Activated CD8-positive, alpha-beta memory T cell treated with anti-CD3 and anti-CD28 coated beads, Interleukin-2, amount 50 U/mL, for 24 hours (primary cell): Measurements from ENCODE around the gene WWOX.

Experiments used
- DNase-seq: peaks from one replicate; pipeline ENCODE4 v3.0.0-alpha.2; 2020; ENCODE audit errors: extremely low read depth

WWOX gene

DNA sequence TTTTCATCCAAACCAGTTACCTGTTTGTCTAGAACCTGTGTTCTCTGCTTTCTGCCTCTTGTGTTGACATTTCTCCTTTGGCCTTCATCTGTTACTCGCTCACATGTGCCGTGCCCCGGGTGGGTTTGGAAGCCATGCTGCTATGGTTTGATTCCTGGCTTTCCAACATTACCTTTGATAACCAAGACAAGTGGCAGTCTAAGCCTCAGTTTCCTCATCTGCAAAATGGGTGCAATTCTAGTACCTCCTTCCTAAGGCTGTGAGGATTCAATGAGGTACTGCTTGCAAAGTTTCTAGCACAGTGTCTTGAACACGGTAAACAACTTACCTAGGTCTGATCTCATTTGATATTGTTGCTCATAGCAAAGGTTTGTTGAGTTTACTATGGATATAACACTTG, 665.0 kb downstream of the WWOX start:
- DNase-seq, result no peak

DNA sequence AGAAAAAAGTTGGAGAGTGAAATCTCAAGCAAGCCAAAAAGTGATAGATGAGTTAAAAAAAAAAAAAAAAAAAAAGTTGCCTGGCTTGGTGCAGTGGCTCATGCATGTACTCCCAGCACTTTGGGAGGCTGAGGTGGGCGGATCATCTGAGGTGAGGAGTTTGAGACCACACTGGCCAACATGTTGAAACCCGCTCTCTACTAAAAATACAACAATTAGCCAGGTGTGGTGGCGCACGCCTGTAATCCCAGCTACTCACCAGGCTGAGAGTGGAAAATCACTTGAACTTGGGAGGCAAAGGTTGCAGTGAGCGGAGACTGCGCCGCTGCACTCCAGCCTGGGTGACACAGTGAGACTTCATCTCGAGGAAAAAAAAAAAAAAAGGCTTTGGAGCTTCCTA, 668.8 kb downstream of the WWOX start:
- DNase-seq, result no peak

DNA sequence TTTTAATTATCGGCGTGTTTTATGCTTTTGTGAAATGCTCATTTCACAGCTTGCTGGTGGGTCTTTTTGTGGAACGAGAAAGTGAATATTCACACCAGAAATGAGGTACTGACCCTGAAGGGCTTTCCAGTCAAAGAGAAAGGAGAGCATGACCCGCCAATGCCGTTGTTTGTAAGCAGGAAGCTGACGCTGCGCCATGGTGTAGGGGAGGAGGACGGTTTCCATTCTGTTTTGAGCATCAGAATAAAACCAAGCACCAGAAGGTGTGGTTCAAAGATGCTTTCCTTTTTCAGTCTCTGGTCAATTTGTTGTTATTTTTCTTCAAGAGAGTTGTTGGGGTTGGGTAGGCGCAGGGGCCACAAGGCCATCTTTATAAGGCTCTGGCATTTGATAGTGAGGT, 669.3 kb downstream of the WWOX start:
- DNase-seq, result no peak

DNA sequence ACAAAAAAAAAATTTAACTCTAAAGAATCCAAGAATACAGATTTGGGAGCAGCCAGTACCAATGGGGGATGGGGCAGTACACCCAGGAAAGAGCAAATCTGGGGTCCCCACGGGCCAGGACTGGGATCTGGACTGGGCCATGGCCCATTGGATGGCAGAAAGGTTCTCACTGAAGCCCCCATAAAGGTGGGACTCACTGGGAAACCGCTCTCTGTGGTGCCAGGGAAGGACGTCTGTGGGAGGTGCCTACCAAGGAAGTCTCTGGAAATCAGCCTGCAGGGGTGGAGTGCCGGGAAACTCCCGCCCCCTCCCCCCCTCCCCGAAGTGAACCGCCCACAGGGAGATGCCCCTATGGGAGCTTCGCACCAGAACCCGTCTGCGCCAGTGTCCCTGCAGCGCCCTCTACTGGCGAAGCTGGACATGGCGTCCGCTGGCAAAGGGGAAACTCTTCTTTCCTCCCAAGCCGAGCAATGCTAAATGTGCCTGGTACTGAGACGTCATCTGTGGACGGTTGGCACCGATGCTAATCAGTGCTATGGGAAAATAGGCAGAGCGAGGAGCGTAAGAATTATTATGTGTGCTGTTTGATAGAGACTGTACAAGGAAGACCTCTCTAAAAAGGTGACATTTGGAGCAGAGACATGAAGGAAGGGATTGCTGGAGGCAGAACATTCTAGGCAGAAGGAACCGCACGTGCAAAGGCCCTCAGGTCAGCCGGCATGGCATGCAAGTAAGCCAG, 671.1 kb downstream of the WWOX start:
- DNase-seq, result peak; percentile 60

DNA sequence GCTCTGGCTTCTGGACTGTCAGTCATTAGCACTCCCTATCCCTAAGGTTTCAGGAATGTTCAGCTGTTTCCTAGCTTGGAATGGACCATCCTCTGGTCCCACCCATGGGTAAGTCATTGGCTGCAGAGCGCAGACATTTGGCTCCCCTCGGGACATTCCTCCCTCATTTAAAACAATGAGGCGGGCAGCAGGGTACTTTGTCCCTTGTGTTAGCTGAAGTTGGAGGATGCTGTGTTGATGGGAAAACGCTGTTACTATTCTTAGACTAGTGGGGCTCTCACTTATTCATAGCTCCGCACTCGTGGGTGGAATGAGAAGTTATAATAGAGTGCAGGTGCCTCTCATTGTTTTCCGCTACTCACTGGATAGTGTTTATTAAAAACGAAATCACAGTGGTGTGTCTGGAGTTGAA, 673.8 kb downstream of the WWOX start:
- DNase-seq, result no peak

DNA sequence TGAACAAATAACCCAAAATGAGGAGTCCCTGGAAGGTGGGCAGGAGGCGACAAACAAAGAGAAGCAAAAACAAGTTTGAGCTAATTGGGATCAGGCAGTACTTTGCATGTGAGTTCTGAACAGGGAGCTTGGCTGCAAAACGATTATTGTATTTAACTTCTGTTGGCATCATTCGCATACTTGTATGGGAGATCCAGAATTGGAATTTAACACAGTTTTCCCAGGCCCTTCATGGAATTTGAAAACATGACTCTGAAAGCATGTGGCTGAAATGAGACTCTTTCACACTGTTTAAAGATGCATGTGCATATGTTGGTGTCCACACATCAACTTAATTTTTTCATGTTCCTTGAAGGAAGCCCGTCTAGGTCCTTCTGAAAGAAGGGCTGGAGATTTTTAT, 674.3 kb downstream of the WWOX start:
- no peak for DNase-seq

DNA sequence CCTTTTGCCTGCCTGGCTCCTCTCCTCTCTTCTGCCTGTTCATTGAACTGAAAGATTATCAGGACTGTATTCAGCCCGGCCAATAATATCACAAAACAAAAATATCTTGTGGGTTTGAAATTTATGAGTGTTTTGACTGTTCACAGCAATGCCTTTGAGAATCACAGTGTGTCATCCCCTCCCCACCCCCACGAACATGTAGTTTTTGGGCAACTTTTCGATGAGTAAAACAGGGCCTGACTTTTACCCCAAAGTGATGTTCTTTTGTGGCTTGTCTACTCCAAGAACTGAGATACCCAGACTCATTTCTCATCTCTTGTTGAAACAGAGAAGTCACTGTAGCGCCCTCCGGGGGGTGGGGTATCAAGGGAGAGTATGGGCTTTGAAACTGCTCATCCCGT, 675.7 kb downstream of the WWOX start:
- no peak for DNase-seq

DNA sequence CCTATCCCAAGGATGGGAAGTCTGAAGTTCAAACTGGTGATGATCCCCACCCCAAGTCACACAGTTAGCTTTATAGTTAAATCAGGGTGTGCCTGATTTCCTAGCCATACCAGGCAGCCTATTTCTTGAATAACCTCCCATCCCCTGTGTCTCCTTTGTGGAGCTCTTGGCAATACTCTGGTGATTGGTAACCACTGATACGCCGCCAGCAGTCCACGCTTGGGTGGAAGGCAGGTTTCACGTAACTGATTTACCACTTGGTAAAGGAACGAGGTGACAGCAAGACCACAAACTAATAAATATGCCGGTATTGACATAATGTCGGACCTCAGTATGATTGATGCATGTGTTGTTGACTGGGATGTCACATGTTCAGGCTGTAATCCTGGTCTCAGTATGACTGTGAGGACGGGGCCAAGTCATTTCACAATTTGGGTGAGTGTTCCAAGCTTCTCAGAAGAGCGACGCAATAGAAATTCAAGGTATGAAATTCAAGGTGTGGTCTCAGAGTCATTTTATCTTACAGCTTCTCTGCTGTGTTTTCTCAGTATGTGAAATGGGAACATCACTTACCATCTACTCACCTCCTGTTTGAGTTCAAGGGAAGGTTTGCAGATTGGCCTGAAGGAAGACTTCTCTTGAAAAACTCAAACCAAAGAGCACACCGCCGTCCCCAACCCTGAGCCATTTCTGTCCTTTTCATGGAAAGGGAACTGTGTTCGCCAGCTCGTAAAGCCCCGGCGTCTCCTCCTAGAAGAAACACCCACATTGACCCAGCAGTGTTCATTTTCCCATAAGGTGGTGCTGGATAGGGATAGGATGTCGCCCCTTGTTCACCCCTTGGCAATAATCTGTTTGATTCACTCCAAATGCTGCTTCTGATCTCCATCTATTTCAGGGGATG, 678.9 kb downstream of the WWOX start:
- DNase-seq, result no peak

DNA sequence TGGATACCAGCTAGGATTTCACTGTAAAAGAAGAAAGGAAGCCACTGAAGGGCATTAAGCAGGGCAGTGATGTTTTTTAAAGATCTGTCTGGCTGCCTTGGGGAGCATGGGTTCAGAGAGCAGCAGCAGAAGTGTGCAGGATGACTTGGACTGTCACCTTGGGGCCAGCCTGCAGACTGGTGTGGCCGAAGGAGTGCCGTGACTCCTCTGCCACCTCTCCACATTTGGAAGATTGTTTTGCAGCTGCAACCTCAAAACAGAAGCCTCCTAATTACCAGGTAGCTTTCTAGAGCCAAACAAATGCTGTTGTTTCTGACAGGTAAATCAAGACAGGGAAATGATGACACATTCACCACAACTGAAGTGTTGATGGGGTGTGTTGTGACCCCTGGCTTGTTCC, 681.4 kb downstream of the WWOX start:
- no peak for DNase-seq

DNA sequence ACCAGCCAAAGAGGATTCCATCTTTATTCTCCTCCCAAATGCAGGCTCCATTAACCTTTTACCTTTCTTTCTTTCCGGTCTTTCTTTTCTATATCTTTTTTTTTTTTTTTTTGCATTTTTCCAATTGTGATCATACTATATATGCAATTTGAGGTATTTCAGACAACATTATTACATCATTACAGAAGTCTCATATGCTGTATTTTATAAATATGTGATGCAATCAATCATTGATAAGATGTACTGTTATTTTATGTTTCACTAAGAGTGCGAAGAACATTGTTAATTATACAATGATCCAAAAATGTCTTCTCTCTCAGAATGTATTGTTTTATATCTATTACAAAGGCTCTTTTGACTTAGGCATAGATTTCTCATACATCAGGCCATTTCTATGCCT, 683.1 kb downstream of the WWOX start:
- DNase-seq, result no peak

DNA sequence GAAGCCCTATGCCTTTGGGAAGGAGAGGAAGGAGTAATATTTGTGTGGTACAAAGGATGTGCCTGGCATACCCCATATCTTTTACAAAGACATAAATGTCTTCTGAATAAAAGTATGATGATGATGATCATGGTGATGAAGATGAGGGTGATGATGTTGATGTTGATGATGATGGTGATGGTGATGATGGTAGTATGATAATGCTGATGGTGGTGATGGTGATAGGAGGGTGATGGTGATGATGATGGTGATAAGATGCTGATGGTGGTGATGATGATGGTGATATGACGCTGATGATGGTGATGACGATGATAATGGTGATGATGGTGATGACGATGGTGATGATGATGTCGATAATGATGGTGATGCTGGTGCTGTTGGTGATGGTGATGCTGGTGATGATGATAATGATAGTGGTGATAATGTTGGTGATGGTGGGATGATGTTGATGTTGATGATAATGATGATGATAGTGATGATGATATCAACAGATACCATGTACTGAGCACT, 684.2 kb downstream of the WWOX start:
- DNase-seq, result no peak

DNA sequence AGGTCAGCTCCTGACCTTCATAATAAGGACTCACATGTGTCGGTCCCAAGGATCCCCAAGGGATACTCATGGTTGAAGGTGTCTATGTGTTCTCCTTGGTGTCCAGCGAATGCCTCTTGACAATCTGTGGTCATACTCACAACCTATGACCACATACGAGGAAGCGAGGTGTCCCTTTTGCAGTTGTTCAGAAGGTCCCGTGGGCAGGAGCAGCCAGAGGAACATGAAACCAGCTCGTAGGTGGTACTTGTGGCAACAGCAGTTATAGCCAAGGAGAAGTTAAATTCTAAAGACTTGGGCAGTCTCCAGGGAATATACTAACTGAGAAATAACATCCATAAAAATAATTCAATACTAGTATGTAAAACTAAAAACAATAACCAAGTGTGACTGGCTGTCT, 685.3 kb downstream of the WWOX start:
- no peak for DNase-seq

DNA sequence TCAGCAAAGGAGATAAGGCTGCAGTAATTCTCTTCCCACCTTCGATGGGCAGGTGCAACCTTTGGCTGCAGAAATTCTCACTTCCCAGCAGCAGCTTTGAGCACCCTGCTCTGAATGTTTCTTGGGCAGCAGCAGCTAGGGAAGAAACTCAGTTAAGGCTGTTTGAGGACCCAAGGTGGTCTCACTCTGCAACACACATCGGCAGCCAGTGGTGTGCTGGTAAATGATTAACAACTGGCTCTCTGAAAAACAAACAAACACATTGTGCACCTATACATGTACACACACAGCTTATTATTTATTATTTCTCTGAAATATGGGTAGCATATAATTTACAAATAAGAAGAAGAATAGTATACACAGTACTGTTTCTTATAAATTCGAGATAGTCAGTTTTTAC, 685.8 kb downstream of the WWOX start:
- no peak for DNase-seq

DNA sequence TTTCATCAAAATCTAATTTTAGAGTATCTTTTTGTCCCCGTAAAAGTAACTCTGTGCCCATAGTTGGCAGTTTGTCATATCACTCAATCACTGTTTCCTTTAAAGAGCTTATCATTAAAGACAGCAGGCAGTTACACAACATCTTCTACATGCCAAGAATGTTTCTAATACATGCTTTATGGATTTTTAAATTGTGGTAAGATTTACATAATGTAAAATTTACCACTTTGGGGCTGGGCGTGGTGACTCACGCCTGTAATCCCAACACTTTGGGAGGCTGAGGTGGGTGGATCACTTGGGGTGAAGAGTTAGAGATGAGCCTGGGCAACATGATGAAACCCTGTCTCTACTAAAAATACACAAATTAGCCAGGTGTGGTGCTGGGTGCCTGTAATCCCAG, 687.2 kb downstream of the WWOX start:
- no peak for DNase-seq

DNA sequence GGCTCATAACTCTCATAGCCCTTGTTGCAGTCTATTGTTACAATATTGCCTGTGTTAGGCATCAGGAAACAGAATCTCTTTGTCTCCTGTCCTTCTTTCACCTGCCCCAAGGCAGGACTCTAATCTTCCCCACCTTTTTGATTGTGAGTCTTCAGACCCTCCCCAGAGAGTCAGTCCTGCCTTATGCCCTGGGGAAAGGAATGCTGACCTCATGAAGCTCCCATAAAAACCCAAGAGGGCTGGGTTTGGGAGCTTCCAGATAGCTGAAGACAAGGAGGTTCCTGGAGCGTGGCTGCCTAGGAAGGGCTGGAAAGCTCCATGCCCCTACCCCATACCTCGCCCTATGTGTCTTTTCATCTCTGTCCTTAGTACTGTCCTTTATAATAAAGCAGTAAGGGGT, 688.8 kb downstream of the WWOX start:
- DNase-seq, result no peak

DNA sequence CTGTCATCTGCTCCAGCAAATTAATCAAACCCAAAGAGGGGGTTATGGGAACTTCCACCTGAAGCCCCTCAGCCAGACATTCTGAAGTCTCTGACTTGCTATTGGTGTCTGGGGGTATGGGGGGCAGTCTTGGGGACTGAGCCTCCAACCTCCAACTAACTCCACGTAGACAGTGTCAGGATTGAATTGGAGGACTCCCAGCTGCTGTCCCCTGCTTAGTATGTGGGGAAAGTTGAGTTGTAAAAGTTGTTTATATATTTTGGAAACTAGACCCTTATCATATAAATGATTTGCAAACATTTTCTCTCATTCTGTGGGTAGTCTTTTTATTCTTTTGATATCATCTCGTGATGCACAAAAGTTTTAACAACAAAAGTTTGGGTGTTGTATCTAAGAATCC, 689.2 kb downstream of the WWOX start:
- DNase-seq, result no peak

DNA sequence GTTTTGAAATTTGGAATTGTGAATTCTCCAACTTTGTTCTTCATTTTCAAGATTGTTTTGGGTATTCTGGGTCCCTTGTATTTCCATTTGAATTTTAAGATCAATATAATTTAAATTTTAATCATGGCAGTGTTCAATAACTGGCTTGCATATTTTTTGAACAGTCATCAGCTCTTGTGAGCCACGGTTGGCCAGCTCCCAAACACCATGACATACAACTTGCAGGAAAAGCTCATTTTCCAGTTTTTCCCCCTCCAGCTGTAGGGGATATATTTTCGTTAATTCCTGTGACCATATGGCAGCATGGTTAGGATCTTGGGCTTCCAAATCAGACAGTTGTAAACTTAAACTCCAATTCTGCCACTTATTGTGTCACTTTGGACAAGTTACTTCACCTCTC, 690.1 kb downstream of the WWOX start:
- DNase-seq, result no peak

DNA sequence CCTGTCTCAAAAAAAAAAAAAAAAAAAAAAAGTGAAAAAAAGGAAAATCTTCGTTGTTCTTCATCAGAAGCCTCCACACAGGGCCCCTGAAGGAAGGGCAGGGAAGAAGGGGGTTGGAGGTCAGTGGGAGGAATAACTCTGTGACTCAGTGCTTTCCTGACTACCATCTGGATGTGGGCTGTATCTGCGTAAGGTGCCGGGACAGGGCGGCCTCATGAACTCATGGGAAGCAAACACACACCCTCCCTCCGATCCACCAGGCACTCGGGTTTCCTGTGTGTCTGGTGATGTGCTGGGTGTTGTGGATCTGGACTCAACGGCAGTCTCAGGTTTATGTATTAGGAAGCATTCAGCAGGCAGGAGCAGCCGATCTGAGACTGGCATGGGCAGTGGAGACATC, 691.6 kb downstream of the WWOX start:
- DNase-seq, result no peak

DNA sequence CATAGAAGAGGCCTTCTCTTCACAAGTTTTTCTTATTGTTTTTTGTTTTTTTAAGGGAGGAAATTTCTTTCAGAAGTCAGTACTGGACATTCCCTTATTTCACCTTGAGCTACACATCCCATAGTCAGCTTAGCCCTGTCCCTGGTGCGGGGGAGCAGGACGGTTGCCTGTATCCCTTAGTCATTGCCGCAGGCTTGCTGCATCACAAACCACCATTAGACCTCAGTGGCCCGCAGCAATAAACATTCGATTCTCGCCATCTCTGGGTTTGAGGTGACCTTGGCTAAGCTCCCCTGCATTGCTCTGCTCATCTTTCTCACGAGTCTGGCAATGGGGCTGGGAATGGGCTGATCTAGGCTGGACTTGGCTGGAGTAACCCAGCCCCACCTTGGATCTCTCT, 692.5 kb downstream of the WWOX start:
- no peak for DNase-seq

DNA sequence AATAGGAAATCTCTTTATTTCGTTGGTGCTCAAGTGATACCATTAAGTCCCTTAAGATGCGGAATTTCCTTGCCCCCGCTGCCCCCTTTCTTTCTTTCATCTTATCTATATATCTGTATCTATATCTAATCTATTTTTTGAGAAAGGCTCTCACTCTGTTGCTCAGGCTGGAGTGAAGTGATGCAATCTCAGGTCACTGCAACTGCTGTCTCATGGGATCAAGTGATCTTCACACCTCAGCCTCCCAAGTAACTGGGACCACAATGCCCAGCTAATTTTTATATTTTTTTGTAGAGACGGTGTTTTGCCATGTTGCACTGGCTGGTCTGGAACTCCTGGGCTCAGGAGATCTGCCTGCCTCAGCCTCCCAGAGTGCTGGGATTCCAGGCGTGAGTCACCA, 693.5 kb downstream of the WWOX start:
- no peak for DNase-seq

DNA sequence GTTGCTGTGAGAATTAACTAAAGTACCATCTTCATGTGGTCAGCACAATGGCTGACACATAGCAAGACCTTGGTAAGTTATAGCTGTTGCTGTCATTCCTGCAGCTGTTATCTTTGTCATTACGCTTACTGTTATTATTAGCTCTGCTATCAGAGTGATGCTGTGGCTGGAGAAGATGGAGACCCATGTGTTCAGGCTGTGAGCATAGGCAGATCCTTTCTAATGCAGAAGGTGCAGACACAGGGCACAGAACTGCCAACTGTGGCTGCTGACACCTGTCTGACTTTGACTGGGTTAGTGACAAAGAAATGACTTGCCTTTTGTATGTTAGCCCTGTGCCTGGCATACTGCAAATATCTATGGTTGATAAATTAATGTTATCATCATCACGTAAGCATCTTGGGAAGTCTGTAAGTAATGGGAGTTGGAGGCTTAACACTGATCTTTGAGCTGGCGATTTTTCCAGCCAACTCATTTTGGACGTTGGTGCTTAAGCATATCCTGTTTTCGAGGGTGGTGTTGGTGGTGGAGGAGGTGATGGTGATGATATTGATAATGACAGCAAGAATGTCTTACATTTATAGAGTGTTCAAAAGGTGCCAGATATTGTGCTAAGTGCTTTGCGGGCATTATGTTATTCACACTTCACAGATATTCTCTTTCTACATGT, 695.3 kb downstream of the WWOX start:
- DNase-seq, result no peak

DNA sequence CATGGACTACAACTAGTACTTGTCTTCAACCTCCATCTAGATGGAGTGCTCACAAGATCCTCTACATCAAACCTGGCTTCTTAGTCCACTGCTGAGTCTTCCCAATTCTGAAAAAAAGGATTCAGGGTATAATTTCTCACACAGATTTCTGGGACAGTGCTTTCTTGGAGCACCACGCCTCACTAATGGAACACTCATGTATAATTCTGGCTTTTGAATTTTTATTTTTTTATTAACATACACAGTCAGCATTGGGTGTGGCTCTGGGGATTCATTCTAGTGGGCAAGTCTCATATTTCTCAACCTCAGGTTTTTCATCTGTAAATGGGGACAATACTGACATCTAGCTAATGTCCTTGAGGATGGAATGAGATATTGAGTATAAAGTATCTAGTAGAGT, 696.0 kb downstream of the WWOX start:
- no peak for DNase-seq
